Activated CD8-positive, alpha-beta memory T cell treated with anti-CD3 and anti-CD28 coated beads for 4 hours (primary cell): Measurements from ENCODE around the gene FRMD1.
"Not testable (repeated sequence)": the region's sequence is repeated elsewhere in the genome, so short reads cannot be mapped to it uniquely, and the experiment has no call there.

Experiments used
- DNase-seq, 2 donors: peaks; one replicate each; pipeline ENCODE4 v3.0.0-alpha.2; 2020; ENCODE audit warnings: low read depth in 2 of 2

Gene FRMD1

DNA sequence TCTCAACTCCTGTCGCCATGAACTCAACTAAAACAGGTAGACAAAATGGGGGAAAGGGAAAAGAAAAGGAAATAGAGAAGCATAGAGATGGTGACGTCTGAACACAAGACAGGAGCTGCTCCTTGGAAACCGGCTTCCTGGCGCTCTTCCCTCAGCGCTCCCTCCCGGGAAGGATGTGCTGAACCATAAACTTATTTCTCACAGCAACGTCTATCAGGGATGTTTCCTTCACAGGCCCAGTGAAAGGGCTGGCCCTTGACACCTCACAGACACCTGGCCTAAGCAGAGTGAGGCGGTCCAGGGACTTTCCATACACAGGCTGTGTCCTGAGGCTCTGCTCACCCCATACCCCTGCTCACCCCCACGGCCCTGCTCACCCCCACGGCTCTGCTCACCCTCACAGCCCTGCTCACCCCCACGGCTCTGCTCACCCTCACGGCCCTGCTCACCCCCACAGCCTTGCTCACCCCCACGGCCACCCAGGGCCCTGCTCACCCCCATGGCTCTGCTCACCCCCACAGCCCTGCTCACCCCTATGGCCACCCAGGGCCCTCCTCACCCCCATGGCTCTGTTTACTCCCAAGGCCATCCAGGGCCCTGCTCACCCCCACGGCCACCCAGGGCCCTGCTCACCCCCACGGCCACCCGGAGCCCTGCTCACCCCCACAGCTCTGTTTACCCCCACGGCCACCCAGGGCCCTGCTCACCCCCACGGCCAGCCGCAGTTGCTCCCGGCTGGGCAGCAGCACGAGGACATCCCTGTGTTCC is 653 bp downstream of the FRMD1 start:
- no peak for DNase-seq

DNA sequence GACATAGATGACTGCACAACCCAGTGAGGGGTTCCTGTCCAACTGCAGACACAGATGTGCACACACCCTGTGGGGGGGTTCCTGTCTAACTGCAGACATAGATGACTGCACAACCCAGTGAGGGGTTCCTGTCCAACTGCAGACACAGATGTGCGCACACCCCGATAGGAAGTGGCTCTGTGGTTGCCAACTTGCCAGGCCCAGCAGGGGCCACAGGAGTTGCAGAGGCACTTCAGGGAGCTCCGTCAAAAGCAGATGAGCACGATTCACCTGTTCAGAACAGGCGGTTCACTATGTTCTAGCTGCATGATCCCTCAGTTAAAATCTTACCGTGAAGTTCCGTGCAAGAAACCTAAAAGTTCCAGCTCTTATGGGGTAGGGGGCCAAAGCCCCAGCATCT is 1.6 kb downstream of the FRMD1 start:
- not testable (repeated sequence) for DNase-seq

DNA sequence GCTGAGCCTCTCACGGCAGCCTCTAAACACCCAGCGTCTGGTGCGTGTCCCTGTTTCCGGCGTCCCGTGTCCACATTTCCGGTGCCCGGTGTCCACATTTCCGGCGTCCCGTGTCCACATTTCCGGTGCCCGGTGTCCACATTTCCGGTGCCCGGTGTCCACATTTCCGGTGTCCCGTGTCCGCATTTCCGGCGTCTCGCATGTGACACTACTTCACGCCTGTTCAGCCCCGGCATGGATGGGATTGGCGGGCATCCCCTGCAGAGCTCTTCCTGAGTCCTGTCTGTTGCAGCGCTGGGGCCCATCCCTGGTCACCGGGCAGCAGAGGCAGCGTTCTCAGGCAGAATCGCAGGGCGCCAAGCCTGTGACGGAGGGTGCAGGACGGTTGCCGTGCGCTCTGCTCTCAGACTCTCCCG is 3.2 kb downstream of the FRMD1 start:
- no peak for DNase-seq

DNA sequence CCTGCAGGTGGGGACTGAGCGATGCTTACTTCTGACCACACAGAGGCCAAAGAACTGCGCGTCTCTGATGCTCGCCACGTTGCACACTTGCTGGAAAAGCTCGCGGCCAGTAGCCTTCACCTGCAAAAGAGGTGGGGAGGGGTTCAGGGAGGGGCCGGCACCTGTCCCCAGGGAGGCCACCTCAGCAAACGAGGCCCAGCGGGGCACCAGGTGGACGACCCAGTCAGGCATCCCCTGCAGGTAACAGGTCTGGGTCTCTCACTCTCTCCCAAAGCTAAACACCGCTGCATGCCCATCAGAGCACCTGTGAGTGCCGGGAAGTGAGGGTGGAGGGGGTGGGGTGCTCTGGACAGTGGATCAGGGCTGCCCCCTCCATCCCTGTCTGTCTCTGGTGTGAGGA is 3.8 kb downstream of the FRMD1 start:
- no peak for DNase-seq

DNA sequence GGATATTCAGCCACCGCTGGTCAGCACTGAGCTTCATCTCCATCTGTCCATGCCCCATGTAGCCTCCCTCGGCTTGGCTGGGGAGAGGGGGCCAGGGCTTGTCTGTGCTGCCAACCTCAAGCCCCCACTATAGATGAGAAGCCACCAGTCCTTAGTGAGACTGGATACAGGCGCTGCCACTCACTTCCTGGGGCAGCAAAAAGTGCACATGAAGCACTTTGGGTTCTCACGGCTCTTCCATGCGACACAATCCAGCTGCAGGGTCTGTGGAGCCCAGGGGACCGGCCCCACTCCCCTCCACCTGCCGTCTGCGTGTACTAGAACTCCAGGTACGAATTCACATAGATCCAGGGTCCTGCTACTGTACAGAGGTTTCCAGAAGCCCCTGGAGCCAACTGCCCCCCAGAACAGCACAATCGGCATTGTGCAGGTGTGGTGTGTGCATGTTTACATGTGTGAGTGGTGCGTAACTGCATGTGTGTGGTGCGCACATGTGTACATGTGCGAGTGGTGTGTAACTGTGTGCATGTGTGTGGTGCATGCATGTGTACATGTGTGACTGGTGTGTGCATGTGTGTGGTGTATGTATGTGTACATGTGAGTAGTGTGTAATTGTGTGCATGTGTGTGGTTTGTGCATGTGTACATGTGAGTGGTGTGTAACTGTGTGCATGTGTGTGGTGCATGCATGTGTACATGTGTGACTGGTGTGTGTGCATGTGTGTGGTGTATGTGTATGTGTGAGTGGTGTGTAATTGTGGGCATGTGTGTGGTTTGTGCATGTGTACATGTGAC is 4.9 kb downstream of the FRMD1 start:
- no peak for DNase-seq

DNA sequence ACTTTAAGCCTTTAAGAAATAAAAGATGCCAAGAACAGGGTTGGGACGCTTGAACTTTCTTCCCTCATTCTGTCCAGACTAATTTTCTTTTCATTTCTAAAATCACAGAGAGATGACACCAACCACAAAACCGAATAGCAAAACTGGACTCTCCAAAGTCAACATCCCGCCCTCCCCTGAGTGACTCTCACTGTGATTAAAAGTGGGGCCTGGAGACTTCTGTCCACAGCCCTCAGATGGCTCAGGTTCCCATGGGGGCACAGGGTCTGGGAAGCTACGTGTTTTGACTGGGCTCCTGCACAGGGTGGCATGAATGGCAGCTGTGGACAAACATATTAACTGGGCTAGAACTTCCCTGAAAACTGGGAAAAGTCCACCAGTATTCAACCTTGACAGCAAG is 6.3 kb downstream of the FRMD1 start:
- DNase-seq = no peak

DNA sequence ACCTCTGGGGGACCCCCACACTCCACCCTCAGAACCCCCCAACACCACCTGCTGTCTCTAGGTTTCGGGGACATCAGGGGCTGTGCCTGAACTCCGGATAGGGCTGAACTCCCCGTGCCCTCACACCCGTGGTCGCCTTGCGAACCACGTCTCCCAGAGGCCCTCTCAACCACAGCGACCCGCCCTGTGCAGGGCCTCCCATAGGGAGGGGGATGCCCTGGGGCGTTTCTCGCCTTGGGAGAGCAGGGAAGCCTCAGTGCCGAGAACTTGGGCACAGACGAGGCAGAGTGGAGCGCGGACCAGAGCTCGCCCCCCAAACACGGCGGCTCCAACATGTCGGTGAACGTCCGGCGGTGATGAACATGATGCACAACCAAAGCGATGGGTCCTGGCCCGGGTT is 6.8 kb downstream of the FRMD1 start:
- DNase-seq = no peak

DNA sequence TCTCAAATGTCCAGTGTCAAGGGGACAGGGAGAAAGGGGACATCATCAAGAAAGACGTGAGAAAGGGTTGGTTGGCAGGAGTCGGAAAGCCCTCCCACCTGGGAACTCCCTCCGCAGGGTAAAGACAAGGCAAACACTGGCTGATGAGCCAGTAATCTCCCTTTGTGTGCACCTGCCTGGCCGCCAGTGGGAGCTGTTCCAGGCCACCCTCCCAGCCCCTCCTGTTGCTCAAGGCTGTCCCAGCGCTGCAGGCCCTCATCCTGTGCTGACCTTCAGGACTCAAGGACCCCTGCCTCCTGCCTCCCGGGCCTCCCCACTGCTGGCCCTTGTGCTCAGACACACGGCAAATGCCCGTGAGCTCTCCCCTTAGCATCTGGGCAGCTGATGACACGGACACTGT is 7.4 kb downstream of the FRMD1 start:
- no peak for DNase-seq

DNA sequence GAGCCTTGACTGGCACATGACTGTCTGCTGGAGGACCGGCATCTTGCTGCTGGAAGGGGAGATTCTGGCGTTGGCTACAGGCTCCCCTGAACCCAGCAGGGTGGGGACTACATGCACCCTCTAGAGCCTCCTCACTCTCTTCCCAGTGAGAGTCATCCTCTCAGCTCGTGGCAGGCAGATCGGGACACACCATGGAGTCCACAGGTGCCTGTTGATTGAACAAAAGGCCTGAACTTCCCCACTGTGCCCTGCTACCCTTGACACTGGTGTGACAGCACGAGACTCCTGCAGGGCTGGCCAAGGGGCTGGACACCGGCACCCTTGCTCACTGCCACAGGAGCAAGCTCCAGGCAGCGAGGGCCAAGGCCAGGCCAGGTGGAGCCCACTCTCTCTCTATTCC is 8.2 kb downstream of the FRMD1 start:
- no peak for DNase-seq

DNA sequence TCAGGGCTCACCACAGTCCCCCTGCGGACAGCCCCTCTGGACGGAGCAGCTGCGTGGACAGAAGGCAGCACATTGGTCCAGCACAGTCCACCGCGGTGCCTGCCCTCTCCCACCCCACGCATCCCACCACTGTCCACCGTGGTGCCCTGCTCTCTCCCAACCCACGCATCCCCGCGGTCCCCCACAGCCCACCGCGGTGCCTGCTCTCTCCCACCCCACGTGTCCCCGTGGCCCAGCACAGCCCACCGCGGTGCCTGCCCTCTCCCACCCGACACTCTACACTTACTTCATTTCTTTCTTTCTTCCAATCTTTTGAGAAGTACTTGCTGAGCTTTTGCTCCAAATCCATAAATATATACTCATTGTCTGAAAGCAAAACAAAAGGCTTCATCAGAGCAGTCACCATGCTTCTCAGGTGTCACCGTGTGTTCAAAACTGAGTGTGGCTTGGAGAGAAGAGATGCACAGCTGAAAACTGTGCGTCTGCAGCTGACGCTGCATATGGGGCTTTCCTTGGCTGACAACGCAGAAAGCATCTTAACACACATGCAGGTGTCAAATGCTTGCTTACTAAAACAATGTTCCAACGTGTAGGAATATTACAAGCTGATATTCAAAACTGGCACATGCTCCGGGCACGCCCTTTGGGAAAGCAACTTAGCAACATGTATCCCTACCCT is 11.8 kb downstream of the FRMD1 start:
- no peak for DNase-seq

DNA sequence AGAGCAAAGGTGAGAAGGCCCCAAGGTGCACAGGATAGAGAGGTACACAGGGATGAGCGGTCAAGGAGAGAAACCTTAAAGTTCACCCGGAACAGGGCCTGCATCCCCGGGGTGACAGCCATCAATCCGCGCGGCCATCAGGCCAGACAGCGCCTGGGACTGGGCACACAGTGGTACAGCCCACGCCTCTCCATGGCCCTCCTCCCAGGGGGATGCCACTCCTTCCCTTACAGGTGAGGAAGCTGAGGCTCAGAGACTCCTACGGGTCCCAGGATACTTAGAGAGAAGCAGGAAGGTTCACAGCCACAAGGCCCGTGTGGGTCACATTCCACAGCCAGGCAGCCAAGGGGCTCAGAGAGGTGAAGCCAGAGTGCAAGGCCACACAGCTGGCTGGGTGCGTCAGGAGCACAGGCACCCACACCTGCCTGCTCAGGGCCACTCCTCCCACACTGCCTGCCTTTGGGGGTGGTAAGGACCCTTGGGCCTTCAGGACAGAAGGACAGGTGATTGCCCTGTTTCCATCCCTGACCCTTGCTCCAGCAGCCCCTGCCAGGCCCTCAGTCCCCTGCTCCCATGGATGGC is 14.7 kb downstream of the FRMD1 start:
- DNase-seq = no peak

DNA sequence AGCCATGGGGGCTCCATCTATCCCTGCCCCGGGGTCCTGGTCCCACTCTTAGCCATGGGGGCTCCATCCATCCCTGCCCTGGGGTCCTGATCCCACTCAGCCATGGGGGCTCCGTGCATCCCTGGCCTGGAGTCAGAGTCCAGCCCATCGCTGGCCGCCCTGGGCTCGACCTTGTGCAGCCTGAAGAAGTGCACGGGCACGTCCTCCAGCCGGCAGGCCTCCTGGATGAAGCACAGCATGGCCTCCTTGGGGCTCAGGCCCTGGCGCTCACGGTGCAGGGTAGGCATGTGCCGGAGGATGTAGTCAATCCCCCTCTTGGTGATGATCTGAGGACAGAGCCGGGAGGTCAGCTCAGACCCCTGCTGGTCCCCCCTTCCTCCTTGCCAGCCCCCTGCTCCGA is 15.6 kb downstream of the FRMD1 start:
- no peak for DNase-seq

DNA sequence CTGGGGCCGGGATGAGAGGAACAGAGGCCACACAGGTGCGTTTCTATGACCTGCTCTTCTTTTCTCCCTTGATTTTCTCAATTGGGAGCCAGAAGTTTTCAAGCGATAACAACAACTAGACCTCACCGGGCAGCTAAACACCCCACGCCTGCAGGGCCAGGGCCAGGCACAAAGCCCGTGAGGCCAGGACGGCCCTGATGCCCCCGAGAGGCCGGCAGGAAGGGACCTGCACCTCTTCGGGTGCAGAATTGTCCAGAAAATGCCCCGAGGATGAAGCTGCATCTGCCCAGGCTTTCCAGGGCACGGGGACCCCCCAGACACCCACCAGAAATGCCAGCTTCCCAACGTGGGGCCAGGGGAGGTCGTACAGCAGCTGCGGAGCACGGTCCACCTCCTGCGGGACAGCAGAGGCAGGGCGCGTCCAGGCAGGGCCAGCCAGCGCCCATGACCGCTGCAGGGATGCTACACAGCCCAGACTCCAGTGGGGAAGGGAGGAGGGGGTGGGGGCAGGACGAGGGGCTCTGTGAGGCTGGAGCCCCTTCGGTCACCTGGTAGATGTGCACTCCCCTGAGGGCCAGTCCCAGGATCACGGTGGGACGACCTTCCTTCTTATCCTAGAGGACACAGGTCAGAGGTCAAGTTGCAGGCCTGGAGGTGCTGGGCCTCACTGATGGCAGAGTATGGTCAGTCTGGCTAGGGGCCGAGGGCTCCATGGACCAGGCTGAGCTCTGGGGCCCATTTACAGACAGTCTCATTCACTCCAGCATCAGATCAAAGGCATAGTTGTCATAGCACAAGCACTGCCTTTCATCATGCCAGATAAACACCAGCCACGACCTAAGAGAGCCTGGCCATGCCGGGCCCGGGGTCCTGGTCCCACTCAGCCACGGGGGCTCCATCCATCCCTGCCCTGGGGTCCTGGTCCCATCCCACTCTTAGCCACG is 16.4 kb downstream of the FRMD1 start:
- no peak for DNase-seq

DNA sequence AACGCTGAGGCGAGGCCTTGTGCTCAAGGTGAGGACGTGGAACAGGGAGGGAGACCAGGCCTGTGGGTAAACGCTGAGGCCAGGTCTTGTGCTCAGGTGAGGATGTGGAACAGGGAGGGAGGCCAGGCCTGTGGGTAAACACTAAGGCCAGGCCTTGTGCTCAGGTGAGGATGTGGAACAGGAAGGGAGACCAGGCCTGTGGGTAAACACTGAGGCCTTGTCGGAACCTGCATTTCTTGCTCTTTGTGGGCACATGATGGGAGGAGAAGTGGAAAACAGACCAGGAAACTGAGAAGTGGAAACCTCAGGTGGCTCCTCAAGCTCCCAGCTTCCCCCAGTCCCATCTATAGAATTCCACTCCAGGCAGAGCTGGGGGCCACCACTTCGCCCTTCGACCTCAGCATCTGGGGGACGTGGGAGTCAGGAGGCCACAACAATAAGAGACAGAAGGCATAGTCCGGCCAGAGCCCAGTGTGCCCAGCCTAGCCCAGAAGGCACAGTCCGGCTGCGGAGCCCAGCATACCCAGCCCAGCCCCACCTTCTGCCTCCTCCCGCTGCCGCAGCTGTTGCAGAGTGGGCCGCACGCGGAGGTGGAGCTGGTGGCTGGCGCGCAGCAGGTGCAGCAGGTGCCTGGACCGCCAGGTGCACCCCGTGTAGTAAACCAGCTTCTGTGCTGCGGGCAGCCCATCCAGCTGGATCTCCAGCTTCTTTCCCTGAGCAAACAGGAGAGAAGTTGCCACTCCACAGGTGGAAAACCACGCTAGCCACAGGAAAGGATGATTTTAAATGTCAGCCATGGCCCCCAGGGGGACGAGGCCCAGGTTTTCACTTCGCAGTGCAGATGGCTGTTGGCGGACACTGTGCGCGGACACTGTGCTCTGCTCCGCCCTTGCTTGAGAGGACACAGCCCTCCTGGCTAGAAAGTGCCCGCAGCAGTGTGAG is 17.5 kb downstream of the FRMD1 start:
- no peak for DNase-seq

DNA sequence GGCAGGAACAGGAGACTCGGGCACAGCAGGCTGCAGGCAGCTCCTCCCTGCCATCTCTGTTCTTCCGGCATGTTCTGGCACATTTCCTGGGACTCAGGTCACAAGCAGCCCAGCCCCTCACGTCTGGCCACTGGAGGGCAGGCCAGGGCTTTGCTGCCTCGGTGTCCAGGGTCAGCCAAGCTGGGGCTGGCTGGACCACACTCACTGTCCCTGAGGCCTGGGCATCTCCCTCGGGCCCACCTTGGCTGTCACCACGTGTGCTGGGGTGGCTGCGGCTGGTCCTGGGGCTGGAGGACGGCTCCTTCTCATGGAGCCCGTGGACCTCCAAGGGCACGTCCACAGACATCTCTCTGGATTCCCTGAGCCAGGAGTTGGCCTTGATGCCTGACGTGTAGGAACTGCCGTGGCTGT is 18.5 kb downstream of the FRMD1 start:
- no peak for DNase-seq

DNA sequence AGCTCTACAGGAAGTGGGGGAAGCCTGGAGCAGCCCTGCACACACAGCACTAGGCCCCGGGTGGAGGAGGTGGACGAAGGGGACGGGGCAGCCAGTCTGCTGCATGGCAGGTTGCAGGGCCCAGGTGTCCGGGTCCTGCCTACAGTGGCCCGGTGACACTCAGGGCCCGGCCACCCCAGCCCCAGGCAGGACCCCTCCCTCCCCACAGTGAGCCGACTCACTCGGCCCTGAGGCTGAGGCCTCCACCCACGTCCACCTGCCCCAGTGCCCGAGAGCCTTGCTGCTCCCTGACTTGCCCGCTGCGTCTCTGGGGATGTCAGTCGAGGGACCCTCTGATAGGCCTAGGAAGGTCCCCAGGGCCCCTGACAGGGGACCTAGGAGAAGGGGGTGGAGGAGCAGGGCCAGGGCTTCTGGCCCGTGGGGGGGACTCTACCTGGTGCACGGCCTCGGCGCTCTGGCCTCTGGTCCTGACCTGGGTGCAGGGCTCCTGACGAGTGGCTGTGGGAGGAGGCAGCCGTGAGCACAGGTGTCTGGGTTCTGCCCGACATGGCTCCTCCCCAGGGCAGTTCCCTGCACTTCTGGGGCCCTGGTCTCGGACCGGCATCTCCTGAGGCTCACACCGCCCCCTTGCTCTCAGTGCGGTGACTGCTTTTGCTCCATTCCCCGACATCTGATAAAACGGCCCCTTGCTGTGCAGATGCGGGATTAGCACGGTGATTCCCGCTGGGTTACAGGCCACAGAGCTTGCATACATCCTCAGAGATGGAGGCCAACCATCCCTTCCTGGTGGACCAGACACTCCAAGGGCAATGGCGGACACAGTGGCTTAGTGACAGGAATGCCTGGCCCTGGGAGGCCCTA is 20.1 kb downstream of the FRMD1 start:
- DNase-seq = no peak

DNA sequence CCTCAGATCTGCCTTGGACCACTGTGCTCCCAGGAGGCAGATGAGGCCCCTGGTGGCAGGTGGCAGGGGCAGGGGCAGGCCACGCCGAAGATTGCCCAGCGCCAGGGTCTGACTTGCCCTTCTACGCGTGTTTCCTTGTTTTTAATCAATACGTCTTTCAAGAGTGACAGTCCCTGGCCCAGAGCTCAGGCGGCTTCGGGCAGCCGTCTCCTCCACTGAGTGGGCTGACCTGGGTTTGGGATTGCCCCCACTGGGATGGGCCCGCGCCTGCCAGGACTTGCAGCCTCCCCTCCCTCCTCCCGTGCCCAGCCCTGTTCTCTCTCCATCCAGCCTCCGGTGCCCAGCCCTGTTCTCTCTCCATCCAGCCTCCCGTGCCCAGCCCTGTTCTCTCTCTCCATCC is 21.2 kb downstream of the FRMD1 start:
- DNase-seq = no peak

DNA sequence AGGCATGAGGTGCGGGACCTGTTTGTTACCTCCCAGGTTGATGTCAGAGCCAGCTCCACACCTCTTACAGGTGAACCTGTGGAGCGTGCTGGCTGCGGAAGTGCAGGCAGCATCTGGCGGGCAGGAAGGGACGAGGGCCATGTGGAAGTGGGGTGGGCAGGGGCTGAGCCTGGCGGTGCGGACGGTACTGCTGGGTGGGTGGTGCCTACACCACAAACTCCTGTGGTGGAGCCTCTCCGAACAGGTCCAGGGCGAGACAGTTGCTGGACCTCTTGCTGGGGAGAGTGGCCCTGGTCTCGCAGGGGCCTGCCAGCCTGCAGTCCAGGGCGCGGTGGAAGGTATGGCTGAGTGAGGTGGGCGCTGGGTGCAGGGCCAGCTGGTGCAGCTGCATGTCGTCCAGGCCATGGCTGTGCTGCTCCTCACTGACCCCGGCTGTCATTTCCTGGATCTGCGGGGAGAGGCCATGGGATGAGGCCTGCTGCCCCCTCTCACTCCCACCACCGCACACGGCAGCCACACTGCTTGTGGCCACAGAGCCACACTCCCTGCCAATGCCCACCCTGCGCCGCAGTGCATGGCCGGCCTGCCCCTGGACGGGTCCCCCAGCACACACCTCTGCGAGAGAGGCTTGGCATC is 22.0 kb downstream of the FRMD1 start:
- DNase-seq = no peak
